ENCODE measurements around the gene ATP6V0B. TPM values are rescaled to one million over a fixed set of nuclear protein-coding genes. Genes with fewer than 3 reads are reported as not detected.

ATP6V0B gene
- polyA plus RNA-seq, 1 donor from 2014 or later = 580 TPM

DNA sequence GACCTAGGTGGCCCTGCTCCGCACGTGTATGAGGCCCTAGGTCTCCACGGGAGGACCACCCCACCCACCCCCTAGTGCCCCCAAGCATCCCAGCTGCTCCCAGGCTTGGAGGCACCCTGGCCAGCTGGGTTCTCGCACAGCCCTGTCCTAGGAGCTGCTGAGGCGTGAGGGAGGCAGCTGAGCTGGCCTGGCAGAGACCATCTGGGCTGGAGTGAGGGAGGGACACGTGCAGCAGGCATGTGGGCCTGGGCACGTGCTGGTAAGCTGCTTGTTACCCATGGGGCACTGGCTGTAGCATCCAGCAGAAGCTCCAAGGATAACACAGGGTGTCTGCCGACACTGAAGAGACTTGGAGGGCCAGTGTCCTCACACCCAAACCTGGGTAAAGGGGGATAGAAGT is 46.4 kb downstream of the ATP6V0B start:
- H3K9me2 ChIP-seq (ENCODE audit: insufficient read depth, low read length) = no peaks in the 10 kb centered on the region
- TF ChIP-seq, protein P1, sequence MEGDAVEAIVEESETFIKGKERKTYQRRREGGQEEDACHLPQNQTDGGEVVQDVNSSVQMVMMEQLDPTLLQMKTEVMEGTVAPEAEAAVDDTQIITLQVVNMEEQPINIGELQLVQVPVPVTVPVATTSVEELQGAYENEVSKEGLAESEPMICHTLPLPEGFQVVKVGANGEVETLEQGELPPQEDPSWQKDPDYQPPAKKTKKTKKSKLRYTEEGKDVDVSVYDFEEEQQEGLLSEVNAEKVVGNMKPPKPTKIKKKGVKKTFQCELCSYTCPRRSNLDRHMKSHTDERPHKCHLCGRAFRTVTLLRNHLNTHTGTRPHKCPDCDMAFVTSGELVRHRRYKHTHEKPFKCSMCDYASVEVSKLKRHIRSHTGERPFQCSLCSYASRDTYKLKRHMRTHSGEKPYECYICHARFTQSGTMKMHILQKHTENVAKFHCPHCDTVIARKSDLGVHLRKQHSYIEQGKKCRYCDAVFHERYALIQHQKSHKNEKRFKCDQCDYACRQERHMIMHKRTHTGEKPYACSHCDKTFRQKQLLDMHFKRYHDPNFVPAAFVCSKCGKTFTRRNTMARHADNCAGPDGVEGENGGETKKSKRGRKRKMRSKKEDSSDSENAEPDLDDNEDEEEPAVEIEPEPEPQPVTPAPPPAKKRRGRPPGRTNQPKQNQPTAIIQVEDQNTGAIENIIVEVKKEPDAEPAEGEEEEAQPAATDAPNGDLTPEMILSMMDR (IDR thresholded peaks at IDR 0.05; ENCODE audit: poor library complexity, severe bottlenecking) = no peak
- TF ChIP-seq EZH2 (IDR thresholded peaks at IDR 0.05; ENCODE audit: borderline replicate concordance, insufficient read depth, low read length, poor library complexity, severe bottlenecking) (no peak), EP300 (conservative IDR thresholded peaks at IDR 0.05; ENCODE audit: poor library complexity, severe bottlenecking) (no peak), RAD21 (conservative IDR thresholded peaks at IDR 0.05) (no peak), POLR2AphosphoS5 (IDR thresholded peaks at IDR 0.05) (no peak), SMC3 (conservative IDR thresholded peaks at IDR 0.05; ENCODE audit: poor library complexity) (no peak), TAF1 (IDR thresholded peaks at IDR 0.05; ENCODE audit: low read depth) (no peak), MXI1 (conservative IDR thresholded peaks at IDR 0.05; ENCODE audit: poor library complexity, severe bottlenecking) (no peak)
- TF ChIP-seq, protein P2, sequence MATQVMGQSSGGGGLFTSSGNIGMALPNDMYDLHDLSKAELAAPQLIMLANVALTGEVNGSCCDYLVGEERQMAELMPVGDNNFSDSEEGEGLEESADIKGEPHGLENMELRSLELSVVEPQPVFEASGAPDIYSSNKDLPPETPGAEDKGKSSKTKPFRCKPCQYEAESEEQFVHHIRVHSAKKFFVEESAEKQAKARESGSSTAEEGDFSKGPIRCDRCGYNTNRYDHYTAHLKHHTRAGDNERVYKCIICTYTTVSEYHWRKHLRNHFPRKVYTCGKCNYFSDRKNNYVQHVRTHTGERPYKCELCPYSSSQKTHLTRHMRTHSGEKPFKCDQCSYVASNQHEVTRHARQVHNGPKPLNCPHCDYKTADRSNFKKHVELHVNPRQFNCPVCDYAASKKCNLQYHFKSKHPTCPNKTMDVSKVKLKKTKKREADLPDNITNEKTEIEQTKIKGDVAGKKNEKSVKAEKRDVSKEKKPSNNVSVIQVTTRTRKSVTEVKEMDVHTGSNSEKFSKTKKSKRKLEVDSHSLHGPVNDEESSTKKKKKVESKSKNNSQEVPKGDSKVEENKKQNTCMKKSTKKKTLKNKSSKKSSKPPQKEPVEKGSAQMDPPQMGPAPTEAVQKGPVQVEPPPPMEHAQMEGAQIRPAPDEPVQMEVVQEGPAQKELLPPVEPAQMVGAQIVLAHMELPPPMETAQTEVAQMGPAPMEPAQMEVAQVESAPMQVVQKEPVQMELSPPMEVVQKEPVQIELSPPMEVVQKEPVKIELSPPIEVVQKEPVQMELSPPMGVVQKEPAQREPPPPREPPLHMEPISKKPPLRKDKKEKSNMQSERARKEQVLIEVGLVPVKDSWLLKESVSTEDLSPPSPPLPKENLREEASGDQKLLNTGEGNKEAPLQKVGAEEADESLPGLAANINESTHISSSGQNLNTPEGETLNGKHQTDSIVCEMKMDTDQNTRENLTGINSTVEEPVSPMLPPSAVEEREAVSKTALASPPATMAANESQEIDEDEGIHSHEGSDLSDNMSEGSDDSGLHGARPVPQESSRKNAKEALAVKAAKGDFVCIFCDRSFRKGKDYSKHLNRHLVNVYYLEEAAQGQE (IDR thresholded peaks at IDR 0.05; ENCODE audit: borderline replicate concordance) = no peak
- no peaks in the 10 kb centered on the region for H3K36me3 ChIP-seq (ENCODE audit: insufficient read depth, low read length)
- no peak overlapping the region for H3K9ac ChIP-seq (ENCODE audit: low read length)
- no peak overlapping the region for H2AFZ ChIP-seq (ENCODE audit: low read depth, low read length)
- H3K4me3 ChIP-seq (ENCODE audit: low read length) = no peak overlapping the region
- H3K27me3 ChIP-seq (ENCODE audit: insufficient read depth, low read depth, low read length) = no peaks in the 10 kb centered on the region
- no peaks in the 10 kb centered on the region for H3K79me2 ChIP-seq (replicated peaks; ENCODE audit: insufficient read depth, low read length)
- no peaks in the 10 kb centered on the region for H3F3A ChIP-seq (ENCODE audit: insufficient read depth, low read length, poor library complexity, severe bottlenecking)
- no peaks in the 10 kb centered on the region for H3K9me3 ChIP-seq (ENCODE audit: low read length)
- H4K20me1 ChIP-seq (ENCODE audit: insufficient read depth) = no peaks in the 10 kb centered on the region
- no peak overlapping the region for H3K4me2 ChIP-seq (ENCODE audit: low read length)
- H3K27ac ChIP-seq (ENCODE audit: low read length) = no peak overlapping the region

DNA sequence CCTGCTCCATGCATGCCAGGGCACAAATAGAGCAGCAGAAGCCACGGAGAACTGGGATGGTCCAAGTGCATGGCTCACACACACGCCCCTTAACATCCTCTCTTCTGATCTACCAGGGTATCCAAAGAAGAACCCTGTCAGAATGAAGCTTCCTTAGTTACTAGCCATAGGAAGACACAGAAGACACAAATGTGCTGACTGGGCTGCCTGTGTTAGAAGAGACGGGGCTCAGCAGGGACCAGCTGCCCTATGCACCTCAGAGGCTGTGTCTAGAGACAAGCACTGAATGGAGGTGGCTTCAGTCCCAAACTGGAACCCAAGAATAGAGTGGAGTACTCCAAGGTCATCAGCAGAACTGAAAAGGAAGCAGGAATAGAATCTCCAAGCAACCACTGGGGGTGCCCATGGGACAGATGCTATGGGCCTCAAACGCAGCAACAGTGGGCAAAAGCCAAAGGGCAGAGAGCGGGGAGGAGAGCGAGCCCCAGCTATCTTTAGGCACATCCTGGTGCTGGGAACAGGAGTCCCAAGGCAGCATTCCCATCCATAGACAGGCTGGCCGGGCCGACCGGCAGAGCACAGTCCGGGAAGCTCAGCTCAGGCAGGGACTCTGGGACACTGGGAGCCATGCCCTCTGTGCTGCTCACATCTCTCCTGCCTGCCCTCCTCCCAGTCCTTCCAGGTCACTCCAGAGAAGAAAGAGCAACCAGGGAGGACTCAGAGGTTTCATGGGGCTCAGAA is 47.0 kb downstream of the ATP6V0B start:
- Histone ChIP-seq H3K4me2 (ENCODE audit: low read length) (no peak overlapping the region), H2AFZ (ENCODE audit: low read depth, low read length) (no peak overlapping the region), H3K79me2 (replicated peaks; ENCODE audit: insufficient read depth, low read length) (no peaks in the 10 kb centered on the region), H4K20me1 (ENCODE audit: insufficient read depth) (no peaks in the 10 kb centered on the region), H3K9me2 (ENCODE audit: insufficient read depth, low read length) (no peaks in the 10 kb centered on the region), H3K36me3 (ENCODE audit: insufficient read depth, low read length) (no peaks in the 10 kb centered on the region), H3K9me3 (ENCODE audit: low read length) (no peaks in the 10 kb centered on the region), H3K4me3 (ENCODE audit: low read length) (no peak overlapping the region), H3K27me3 (ENCODE audit: insufficient read depth, low read depth, low read length) (no peaks in the 10 kb centered on the region), H3K27ac (ENCODE audit: low read length) (no peak overlapping the region), H3K9ac (ENCODE audit: low read length) (no peak overlapping the region), H3F3A (ENCODE audit: insufficient read depth, low read length, poor library complexity, severe bottlenecking) (no peaks in the 10 kb centered on the region)
- TF ChIP-seq EZH2 (IDR thresholded peaks at IDR 0.05; ENCODE audit: borderline replicate concordance, insufficient read depth, low read length, poor library complexity, severe bottlenecking) = no peak
- TF ChIP-seq, protein P2 (IDR thresholded peaks at IDR 0.05; ENCODE audit: borderline replicate concordance) = no peak
- no peak for TF ChIP-seq POLR2AphosphoS5 (IDR thresholded peaks at IDR 0.05)
- no peak for TF ChIP-seq TAF1 (IDR thresholded peaks at IDR 0.05; ENCODE audit: low read depth)
- TF ChIP-seq EP300 (conservative IDR thresholded peaks at IDR 0.05; ENCODE audit: poor library complexity, severe bottlenecking) = no peak
- TF ChIP-seq, protein P1 (IDR thresholded peaks at IDR 0.05; ENCODE audit: poor library complexity, severe bottlenecking) = no peak
- no peak for TF ChIP-seq RAD21 (conservative IDR thresholded peaks at IDR 0.05)
- TF ChIP-seq SMC3 (conservative IDR thresholded peaks at IDR 0.05; ENCODE audit: poor library complexity) = no peak
- no peak for TF ChIP-seq MXI1 (conservative IDR thresholded peaks at IDR 0.05; ENCODE audit: poor library complexity, severe bottlenecking)

All from neural cell (in vitro differentiated cells).